Natural killer cell (primary cell): Measurements from ENCODE around the gene COL25A1. TPM values are rescaled to one million over a fixed set of nuclear protein-coding genes. Genes with fewer than 3 reads are reported as not detected.

Experiments
- ATAC-seq, 3 donors: fragments of 150-1000 bp in 2 of 3; fragments of 200-7000 bp in 1 of 3; cut with Tn5 transposase; 1 replicate in 1 of 3; 2 replicates in 2 of 3; pipeline ENCODE4 v1.10.0; 2021; ENCODE audit warnings: mild to moderate bottlenecking in 2 of 3, moderate library complexity in 2 of 3
- DNase-seq, 2 donors: peaks; one replicate each; pipeline versions ENCODE4 v3.0.0 to v3.0.0-alpha.2; 2013 to 2021; ENCODE audit warnings: mixed read lengths in 1 of 2
- H3K27ac ChIP-seq: one replicate; pipeline ENCODE4 v1.5.1; 2013; ENCODE audit warnings: mild to moderate bottlenecking, low read length
- H3K27me3 ChIP-seq: one replicate; pipeline ENCODE4 v1.6.1; 2013; ENCODE audit warnings: low read length; ENCODE audit not compliant: control insufficient read depth, insufficient read depth
- H3K36me3 ChIP-seq: one replicate; pipeline ENCODE4 v1.6.1; 2013; ENCODE audit warnings: low read length; ENCODE audit not compliant: control insufficient read depth, insufficient read depth
- H3K4me1 ChIP-seq: one replicate; pipeline ENCODE4 v1.6.1; 2013; ENCODE audit warnings: low read length; ENCODE audit not compliant: control insufficient read depth, insufficient read depth
- H3K4me3 ChIP-seq: one replicate; pipeline ENCODE4 v1.5.1; 2013; ENCODE audit warnings: low read length
- H3K9me3 ChIP-seq: one replicate; pipeline ENCODE4 v1.6.1; 2013; ENCODE audit warnings: low read length; ENCODE audit not compliant: control insufficient read depth, insufficient read depth
- H3K27ac Mint-ChIP-seq, 2 donors: one replicate each; pipeline ENCODE4 v1.8.0; 2022; ENCODE audit warnings: mild to moderate bottlenecking in 2 of 2, mixed read lengths in 2 of 2, moderate library complexity in 1 of 2
- H3K27me3 Mint-ChIP-seq, 2 donors: one replicate each; pipeline ENCODE4 v1.8.0; 2022; ENCODE audit warnings: low read depth in 2 of 2, mixed read lengths in 2 of 2
- H3K36me3 Mint-ChIP-seq: one replicate; pipeline ENCODE4 v1.8.0; 2022; ENCODE audit warnings: mixed read lengths
- H3K4me1 Mint-ChIP-seq, 2 donors: one replicate each; pipeline ENCODE4 v1.8.0; 2022; ENCODE audit warnings: mixed read lengths in 2 of 2
- H3K4me3 Mint-ChIP-seq: one replicate; pipeline ENCODE4 v1.8.0; 2022; ENCODE audit warnings: mild to moderate bottlenecking, moderate library complexity, mixed read lengths
- H3K9me3 Mint-ChIP-seq, 2 donors: one replicate each; pipeline ENCODE4 v1.8.0; 2022; ENCODE audit warnings: mixed read lengths in 2 of 2
- WGBS: methylation state at CpG from one replicate; pipeline ENCODE4 v1.1.7; 2013; ENCODE audit warnings: missing lambda C conversion rate; ENCODE audit not compliant: insufficient coverage; 5-methylcytosine and 5-hydroxymethylcytosine counted together
- intact Hi-C: fragments of 100-400 bp; cut with micrococcal nuclease; formaldehyde crosslinking; loops from one replicate; pipeline ENCODE4 v1.14.2; 2022
- total RNA-seq, 4 donors: library from RNA; stranded (reverse); fragments of 120-200 nt in 1 of 4; gene quantifications; one replicate each; pipeline versions ENCODE4 v1.2.3 to v1.2.4, GENCODE V29; 2013 to 2022
- TF ChIP-seq, protein P1 (sequence below): fragments of 200-600 bp; IDR thresholded peaks from one replicate; pipeline ENCODE4 v1.8.0; 2022; ENCODE audit warnings: antibody characterized with exemption

COL25A1 gene
- total RNA-seq, 3 donors from 2014 or later (not counting 1 experiment from before 2014, with no cell fraction given) = 0.08 TPM; not detected in 2

DNA sequence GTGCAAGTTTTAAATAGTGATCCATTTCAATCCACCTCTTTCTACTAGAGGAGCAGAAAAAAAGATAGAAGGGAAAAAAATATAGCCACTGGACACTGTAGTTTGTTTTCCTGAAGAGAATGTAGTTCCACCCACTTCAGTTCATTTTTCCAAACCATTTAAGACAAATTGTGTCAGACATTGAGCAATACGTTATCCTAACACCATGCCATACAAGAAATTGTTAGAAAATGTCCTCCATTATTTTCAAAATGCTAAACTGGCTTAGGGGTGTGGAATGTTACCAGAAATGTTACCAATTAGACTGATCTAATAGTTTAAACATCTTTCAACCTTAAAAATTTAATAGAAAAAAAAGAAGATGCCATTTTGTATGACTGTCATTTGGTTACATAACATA lies 491.0 kb downstream of the COL25A1 start:
- Histone ChIP-seq H3K4me3 (no peak overlapping the region), H3K27me3 (no peaks in the 10 kb centered on the region), H3K36me3 (no peaks in the 10 kb centered on the region), H3K4me1 (no peaks in the 10 kb centered on the region), H3K9me3 (no peaks in the 10 kb centered on the region), H3K27ac (no peak overlapping the region)
- ATAC-seq (no peak), DNase-seq (no peak)
- H3K27me3 Mint-ChIP-seq = peaks cover 9 to 24% of the 10 kb centered on the region in 2 donors
- no peaks in the 10 kb centered on the region for H3K4me1 Mint-ChIP-seq
- intact Hi-C loops = no loop called here
- no peaks in the 10 kb centered on the region for H3K36me3 Mint-ChIP-seq
- no peak overlapping the region for H3K27ac Mint-ChIP-seq
- H3K9me3 Mint-ChIP-seq = peaks cover 0 to 4% of the 10 kb centered on the region in 2 donors
- TF ChIP-seq, protein P1, sequence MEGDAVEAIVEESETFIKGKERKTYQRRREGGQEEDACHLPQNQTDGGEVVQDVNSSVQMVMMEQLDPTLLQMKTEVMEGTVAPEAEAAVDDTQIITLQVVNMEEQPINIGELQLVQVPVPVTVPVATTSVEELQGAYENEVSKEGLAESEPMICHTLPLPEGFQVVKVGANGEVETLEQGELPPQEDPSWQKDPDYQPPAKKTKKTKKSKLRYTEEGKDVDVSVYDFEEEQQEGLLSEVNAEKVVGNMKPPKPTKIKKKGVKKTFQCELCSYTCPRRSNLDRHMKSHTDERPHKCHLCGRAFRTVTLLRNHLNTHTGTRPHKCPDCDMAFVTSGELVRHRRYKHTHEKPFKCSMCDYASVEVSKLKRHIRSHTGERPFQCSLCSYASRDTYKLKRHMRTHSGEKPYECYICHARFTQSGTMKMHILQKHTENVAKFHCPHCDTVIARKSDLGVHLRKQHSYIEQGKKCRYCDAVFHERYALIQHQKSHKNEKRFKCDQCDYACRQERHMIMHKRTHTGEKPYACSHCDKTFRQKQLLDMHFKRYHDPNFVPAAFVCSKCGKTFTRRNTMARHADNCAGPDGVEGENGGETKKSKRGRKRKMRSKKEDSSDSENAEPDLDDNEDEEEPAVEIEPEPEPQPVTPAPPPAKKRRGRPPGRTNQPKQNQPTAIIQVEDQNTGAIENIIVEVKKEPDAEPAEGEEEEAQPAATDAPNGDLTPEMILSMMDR = no peak
- WGBS = no CpG with 5 or more reads among the region's 1 CpG
- no peak overlapping the region for H3K4me3 Mint-ChIP-seq

DNA sequence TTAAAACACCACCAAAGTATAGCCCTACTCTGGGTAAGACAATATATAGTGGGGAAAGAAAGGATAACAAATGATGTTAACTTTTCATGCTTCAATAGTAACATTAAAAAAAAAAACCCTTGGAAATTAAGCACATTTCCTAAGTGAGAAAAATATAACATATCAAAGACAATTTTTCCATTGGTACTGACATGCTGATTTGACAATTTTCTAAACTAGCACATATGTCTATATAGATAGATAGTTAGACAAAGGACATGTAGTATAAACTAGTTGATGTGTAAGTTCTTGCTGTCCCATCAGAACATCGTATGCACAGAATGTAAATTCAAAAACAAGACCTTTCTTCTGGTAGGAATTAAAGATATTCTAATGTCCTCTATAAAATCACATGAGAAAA lies 492.4 kb downstream of the COL25A1 start:
- H3K27ac Mint-ChIP-seq = no peak overlapping the region
- TF ChIP-seq, protein P1 = no peak
- Histone ChIP-seq H3K36me3 (no peaks in the 10 kb centered on the region), H3K4me3 (no peak overlapping the region), H3K4me1 (no peaks in the 10 kb centered on the region), H3K27me3 (no peaks in the 10 kb centered on the region), H3K27ac (no peak overlapping the region), H3K9me3 (no peaks in the 10 kb centered on the region)
- H3K4me1 Mint-ChIP-seq = no peaks in the 10 kb centered on the region
- no CpG with 5 or more reads among the region's 1 CpG for WGBS
- no peak overlapping the region for H3K4me3 Mint-ChIP-seq
- no peaks in the 10 kb centered on the region for H3K36me3 Mint-ChIP-seq
- DNase-seq (no peak), ATAC-seq (no peak)
- H3K27me3 Mint-ChIP-seq = peaks cover 4 to 24% of the 10 kb centered on the region in 2 donors
- intact Hi-C loops = no loop called here
- H3K9me3 Mint-ChIP-seq = peaks cover 0 to 4% of the 10 kb centered on the region in 2 donors

- TF ChIP-seq, protein P1 = no peak
- Histone ChIP-seq H3K4me1 (no peaks in the 10 kb centered on the region), H3K36me3 (no peaks in the 10 kb centered on the region), H3K27me3 (no peaks in the 10 kb centered on the region), H3K27ac (no peak overlapping the region), H3K9me3 (no peaks in the 10 kb centered on the region), H3K4me3 (no peak overlapping the region)
- Mint-ChIP-seq H3K9me3 (peaks cover 0 to 4% of the 10 kb centered on the region in 2 donors), H3K4me1 (no peaks in the 10 kb centered on the region), H3K27me3 (peaks cover 0 to 4% of the 10 kb centered on the region in 2 donors), H3K27ac (no peak overlapping the region), H3K36me3 (no peaks in the 10 kb centered on the region), H3K4me3 (no peak overlapping the region)
- intact Hi-C loops = no loop called here
- 91% methylated on average over 5 of the region's 5 CpGs for WGBS
- DNase-seq (no peak), ATAC-seq (no peak)
These were observed 497.7 kb downstream of the COL25A1 start for GRCh38 chr4:108804648-108805273.

GRCh38 chr4:108799306-108799705 lies 503.2 kb downstream of the COL25A1 start:
- no peaks in the 10 kb centered on the region for H3K9me3 Mint-ChIP-seq
- DNase-seq (no peak), ATAC-seq (no peak)
- Histone ChIP-seq H3K4me3 (no peak overlapping the region), H3K9me3 (no peaks in the 10 kb centered on the region), H3K36me3 (no peaks in the 10 kb centered on the region), H3K4me1 (no peaks in the 10 kb centered on the region), H3K27ac (no peak overlapping the region), H3K27me3 (no peaks in the 10 kb centered on the region)
- no peak overlapping the region for H3K4me3 Mint-ChIP-seq
- no peak overlapping the region for H3K27ac Mint-ChIP-seq
- intact Hi-C loops = no loop called here
- H3K27me3 Mint-ChIP-seq = no peaks in the 10 kb centered on the region
- WGBS = 76% methylated on average over 5 of the region's 5 CpGs
- no peaks in the 10 kb centered on the region for H3K36me3 Mint-ChIP-seq
- H3K4me1 Mint-ChIP-seq = no peaks in the 10 kb centered on the region
- TF ChIP-seq, protein P1 = no peak
